Left lobe of liver (tissue), 2 donors: ENCODE measurements around the gene NCR2. TPM values are rescaled to one million over a fixed set of nuclear protein-coding genes. Genes with fewer than 3 reads are reported as not detected.

Experiments
- ATAC-seq: fragments of 200-7000 bp; cut with Tn5 transposase; one replicate; pipeline ENCODE4 v1.9.1; 2020; ENCODE audit warnings: mild to moderate bottlenecking, moderate library complexity
- DNase-seq: peaks from one replicate; pipeline ENCODE4 v3.0.0-alpha.2; 2020; ENCODE audit warnings: low spot score
- total RNA-seq: library from RNA; stranded (reverse); gene quantifications from one replicate; pipeline ENCODE4 v1.2.1, GENCODE V29; 2021
- donor health status: DM: no; HTN: no; CAD: no; lungs with moderate emphysema.
- donor health status: DM: no; HTN: yes; CAD: no.

Gene NCR2
- total RNA-seq, 1 donor from 2014 or later = not detected

DNA sequence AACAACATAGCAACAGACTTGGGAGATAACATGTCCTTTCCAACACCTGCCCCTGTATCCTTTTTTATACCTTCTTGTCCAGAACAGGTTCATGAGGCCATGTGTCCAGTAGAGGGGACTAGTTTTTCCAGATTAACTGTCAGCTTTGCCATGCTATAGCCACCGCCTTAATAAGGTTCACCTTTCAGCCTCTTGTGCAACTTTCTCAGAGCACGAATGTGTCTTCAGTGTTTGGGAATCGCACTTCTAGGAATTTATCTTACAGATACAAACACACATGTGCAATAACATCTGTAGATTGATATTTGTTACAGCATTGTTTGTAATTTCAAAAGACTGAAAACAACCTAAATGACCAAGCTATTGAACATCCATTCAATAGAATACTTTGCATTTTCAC lies 21.4 kb downstream of the NCR2 start:
- ATAC-seq (no peak), DNase-seq (no peak)

DNA sequence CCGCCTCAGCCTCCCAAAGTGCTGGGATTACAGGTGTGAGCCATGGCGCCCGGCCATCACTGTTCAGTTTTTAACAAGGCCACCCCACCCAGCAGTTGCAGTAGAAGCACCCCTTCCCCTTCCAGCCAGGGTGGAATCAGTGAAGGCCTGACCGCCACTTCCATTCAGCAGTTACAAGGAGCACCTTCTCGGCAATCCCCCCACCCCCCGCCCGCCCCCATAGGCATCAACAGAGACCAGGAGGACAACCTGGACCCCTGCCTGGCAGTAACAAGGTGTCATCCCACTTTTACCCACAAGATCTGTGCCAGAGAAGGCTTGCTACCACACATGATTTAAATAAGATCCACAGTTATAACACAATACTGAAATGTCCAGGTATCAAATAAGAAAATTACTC lies 23.1 kb downstream of the NCR2 start:
- no peak for DNase-seq
- no peak for ATAC-seq

DNA sequence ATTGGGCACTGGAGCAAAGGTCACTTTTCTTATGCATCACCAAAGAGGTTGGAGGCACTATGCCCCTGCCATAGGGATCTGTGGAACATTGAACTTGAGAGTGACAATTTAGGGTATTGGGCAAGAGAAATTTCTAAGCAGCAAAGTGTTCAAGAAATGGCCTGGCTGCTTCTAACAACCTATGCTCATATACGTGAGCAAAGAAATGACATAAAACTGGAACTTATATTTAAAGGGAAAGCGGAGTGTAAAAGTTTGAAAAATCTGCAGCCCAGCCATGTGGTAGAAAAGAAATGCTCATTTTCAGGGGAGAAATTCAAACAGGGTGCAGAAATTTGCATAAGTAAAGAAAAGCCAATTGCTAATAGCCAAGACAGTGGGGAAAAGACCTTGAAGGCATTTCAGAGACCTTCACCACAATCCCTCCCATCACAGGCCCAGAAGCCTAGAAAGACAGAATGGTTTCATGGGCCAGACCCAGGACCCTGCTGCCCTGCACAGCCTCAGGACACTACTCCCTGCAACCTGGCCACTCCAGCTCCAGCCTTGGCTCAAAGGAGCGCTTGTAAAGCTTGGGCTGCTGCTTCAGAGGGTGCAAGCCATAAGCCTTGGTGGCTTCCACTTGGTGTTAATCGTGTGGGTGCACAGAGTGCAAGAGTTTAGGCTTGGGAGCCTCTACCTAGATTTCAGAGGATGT lies 24.4 kb downstream of the NCR2 start:
- no peak for DNase-seq
- no peak for ATAC-seq

DNA sequence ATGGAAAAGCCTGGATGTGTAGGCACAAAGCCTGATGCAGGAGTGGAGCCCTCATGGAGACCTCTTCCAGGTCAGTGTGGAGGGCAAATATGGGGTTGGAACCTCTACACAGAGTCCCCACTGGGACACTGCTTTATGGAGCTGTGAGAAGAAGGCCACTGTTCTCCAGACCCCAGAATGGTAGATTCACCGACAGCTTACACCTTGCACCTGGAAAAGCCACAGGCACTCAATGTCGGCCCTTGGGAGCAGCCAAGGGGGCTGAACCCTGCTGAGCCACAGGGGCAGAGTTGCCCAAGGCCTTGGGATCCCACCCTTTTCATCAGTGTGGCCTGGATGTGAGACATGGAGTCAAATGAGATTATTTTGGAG lies 24.9 kb downstream of the NCR2 start:
- ATAC-seq = no peak
- no peak for DNase-seq

DNA sequence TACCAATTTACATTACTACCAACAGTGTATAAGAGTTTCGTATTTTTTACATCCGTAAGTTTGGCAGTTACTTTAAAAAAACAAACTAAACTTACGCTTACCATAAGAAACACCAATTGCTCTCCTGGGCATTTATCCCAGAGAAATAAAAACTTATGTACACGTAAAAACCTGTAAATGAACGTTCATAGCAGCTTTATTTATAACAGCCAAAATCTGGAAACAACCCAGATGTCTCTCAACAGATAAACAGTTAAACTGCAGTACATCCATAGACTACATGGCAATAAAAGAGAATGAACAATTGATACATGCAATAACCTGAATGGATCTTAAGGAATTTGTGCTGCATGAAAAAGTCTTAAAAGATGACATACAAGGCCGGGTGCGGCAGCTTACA lies 30.7 kb downstream of the NCR2 start:
- ATAC-seq (no peak), DNase-seq (no peak)

DNA sequence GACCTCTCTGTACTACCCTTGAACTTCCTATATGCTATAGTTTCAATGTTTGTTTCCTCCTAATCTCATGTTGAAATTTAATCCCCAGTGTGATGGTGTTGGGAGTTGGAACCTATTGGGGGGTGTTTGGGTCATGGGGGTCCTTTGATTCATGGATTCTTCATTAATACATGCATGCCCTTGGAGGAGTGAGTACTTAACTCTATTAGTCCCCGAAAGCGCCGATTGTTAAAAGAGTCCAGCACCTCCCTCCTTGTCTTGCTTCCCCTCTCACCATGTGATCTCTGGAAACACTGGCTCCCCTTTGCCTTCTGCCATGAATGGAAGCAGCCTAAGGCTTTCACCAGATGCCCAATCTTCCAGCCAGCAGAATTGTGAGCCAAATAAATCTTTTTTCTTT lies 31.7 kb downstream of the NCR2 start:
- ATAC-seq = no peak
- DNase-seq = no peak

DNA sequence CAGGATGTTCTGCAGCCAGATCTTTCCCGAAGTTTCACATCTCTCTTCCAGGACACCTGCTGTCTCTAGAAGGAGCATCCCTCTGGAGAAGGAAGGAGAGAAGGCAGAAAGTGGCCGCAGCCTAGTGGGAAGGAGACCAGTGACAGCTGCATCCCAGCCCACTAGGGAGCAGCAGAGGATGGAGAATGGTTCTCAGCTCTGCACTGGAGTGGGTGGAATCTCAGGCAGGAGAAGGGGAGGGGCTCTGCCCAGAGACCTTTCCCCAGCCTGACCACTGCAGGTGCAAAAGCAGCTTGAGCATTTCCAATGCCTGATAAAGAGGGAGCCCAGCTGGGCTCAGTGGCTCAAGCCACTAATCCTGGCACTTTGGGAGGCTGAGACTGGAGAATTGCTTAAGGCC lies 32.3 kb downstream of the NCR2 start:
- ATAC-seq (peak; percentile 72), DNase-seq (no peak)

DNA sequence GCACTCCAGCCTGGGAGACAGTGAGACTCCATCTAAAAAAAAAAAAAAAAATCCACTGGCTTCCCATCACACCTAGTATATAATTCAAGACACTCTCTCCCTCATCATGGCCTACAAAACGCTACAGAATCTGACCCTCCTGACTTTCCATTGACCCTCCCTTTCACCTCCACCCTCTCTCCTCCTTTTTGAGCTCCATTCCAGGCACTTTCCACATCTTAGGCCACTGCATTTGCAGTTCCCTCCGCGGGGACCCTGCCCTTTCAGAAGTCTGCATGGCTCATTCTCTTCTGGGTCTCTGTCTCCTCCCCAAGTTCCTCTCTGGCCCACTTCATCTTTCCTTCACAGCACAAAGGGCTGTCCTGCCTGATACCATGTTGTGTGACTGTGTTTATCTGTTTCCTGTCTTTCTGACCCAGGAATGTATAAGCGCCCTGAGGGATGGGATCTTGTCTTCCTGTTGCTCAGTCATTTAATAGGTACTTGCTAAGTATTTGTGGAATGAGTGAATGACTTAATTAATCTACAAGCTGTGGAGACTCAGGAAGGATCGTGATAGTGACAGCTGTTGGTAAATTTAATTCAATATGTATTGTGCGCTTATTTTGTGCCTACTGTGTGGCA lies 35.2 kb downstream of the NCR2 start:
- DNase-seq = no peak
- no peak for ATAC-seq

DNA sequence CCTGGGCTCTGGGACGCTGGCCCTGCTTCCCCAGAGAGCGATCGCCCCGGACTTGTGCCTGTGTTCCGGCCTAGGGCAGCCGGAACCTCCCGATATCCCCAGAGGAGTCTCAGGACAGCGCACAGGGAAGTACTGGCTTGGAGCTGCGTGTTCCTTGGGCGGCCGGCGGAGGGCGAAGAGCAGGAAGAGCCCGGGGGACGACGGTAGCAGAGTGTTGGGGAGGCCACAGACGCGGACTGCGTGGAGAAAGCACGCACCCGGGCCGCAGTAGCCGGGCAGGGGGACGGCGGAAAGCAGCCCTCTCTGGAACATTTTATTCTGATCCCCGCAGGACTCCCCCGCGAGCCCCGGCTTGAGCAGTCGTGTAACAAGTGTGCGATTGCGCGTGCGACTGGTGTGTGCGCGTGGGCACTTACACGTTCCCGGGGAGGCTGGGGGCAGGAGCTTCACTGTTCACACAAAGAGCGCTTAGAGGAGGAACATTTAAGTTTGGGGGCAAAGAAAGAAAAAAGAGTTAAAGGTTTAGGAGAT lies 36.1 kb downstream of the NCR2 start:
- ATAC-seq (no peak), DNase-seq (no peak)

DNA sequence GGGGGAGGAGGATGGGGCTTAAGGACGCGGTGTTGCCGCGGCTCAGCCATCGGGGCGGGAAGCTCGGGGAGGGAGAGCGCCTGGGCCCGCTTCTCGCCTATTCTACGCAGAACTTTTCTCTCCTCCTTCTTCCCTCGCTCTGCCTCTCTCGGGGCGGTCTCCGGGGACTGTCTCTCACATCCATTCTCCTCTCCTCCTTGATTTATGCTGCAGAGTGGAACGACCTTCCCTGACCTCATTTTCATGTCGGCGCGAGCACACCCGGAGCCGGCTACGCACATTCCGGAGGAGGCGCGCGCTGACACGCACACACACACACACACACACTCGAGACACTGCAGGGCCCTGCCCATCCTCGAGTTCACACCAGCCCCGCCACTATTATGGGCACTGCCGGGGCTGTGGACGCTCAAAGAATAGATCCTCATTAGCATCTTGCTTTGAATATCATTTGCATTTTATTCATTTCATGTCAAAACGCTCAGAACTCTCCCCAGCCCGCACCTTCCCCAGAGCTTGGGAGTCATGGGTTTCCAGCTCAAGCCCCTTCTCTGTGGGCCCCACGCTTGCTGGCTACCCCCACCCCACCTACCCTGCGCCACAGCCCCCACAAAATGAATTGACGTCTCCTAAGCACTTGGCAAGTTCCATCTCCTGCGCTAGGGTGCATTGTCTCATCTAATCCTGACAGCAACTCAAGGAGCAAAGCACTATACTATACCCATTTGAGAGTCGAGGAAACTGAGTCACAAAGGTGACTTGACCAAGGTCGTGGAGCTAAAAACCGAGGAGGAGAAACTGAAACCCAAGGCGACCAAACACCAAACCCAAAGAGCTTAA lies 36.8 kb downstream of the NCR2 start:
- no peak for ATAC-seq
- no peak for DNase-seq

DNA sequence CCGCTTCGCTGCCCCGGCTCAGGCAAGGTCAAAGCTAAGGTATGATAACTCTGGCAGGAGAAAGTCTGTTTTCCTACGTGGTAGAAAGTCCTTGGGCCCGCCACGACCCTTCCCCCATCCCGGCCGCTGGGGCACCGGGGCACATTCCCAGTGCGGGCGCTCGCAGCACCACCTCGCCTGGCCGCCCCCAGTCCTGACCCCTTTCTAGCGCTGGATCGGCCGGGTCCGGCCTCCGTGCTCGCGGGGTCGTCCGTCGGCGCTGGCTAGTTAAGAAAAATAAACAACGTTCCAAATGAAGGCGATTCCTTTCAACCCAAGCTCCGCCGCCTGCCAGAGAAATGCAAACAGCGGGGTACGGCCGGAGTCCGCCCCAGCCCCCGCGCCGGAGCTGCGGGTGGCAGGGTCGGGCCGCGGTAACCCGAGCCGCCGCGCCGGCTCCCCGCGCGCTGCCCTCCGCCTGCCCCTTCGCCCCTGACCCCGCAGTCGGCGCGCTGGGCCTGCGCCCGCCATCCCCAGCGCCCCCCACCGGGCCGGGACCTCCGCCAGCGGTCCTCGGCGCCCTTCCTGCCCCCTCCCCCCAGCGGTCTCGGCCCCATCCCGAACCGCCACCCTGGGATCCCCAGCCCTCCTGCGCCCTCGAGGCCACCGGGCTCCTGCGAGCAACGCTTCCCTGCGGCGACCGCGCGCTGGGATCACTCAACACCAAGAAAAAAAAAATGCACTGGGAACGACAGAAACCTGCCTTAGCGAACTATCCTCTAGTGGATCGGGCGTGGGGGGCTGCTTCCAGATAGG lies 37.6 kb downstream of the NCR2 start:
- no peak for DNase-seq
- no peak for ATAC-seq

DNA sequence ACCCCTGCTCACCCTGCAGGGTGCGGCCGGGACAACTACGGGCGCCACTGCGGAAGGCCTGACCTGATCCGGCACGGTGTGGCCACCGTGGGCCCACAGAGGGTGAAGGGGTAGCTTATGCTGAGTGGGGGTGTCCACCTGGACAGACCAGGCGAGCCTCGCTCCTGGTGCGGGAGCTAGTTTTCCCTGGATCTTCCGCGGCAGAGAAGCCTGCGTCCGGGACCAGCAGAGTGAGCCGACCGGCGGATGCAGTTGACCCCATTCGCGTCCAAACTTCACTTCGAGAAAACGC lies 38.2 kb downstream of the NCR2 start:
- DNase-seq (no peak), ATAC-seq (no peak)

DNA sequence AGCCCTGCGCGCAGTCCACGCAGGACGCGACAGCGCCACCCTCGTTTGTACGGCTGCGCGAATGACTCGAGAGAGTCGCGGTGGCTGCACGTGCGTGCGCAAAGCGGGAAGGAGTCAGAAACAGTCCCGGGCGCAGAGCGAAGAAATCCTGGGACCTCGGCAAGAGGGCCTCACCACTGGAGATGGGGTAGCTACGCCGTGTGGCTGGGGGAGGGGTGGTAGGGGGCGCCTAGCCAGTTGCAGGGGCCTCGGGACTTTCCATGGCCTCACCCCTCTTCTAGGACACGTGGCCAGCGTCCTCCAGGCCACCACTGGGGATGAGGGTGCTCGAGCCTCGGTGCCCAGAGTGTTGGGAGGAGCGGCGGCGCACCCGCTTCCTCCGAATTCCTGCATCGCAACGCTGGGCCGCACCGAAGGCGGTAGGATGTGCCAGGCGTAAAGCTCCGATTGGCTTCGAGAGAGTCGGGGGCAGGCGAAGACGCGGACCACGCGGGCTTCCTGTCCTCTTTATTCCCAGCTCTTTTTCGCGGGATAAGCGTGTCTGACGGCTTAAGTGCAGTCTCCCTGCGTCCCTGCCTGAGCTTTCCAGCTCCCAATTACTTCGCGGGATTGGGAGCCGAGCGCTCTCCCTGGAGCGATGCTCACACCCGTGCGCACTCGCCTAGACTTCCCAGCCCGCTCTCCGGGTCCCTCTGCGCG lies 38.7 kb downstream of the NCR2 start:
- no peak for ATAC-seq
- no peak for DNase-seq

DNA sequence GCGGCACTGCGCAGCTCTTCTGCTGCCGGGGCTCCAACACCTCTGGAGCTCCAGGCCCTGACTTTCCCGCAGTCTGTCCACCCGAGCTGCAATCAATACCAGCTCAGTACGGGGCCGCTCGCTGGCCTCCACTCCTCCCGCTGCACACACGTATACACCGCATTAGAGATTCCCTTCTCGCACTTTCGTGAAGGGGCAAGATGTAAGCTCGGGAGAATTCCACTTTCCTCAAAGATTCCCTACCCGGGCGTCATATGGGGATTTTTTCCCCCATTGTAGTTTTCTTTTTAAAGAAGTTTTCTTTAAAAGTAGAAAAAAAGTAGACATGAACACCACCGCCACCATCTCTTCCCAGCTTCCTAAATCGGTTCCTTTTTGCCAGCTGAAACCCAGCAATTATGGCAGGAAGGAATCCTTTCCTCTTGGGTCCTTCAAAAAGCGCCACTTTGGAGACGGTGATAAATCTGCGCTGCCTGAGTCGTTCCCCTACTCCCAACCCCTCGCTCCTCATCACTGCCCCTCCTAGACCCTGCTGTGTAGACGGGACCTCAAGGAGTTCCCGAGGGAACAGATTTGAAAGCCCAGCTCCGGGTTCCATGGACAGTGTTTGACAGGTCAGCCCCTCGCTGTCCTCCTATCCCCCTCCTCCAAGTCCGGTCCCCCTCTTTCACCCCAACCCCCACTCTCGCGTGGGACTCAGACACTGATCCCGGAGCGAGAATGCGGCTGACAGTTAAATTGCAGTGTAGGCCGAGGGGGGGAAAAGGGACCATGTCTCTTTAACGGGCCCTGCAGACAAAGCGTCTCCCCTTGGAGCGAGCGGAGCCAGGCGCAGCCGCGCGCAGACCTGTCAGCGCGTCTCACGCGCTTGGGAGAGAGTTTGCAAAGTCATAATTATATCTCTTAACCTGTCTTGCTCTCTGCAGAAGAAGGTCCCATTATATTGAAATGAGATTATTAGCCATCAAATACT lies 39.5 kb downstream of the NCR2 start:
- no peak for DNase-seq
- no peak for ATAC-seq

DNA sequence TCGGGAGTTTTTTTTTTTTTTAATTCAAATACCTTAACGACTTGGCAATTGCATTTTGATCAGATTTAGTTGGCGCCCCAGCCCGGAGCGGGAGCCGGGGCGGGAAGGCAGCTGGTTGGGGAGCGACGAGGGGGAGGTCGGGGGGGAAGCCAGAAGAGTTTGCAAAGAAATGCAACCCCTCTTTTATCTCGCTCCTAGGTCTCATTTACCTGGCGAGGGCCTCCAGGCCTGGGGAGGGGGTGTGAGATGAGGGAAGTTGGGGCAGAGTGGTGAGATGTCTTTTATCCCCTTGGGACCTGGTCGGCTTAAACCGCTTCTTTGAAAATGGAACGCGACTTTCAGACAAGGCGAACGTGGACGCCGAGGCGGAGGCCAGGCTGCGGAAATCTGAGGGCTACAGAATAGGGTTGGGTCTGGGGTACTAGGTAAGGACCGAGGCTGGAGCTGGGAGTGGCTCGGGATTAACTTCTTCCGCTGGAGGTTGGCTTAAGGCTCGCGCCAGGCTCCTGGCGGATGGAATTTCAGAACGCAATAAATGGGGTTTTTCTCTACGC lies 40.3 kb downstream of the NCR2 start:
- ATAC-seq (no peak), DNase-seq (no peak)

DNA sequence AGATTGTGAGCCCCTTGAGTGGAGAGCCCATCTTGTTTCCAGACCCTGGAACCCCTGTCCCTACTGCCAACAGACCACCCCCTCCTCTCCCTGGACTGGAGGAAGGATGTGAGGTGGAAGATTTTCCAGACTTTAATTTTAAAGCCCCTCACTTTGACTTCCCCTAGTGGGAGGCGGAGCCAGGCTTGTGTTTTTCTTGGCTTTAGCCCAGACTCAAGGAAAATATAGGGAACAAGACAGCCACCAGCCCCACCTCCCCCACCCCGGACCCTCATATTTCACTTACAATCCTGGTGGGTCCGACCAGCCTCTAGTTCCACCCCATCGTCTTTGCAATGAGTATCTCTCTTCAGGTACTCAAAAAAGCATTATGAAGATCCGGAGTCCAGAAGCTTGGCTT lies 40.8 kb downstream of the NCR2 start:
- ATAC-seq (no peak), DNase-seq (no peak)

DNA sequence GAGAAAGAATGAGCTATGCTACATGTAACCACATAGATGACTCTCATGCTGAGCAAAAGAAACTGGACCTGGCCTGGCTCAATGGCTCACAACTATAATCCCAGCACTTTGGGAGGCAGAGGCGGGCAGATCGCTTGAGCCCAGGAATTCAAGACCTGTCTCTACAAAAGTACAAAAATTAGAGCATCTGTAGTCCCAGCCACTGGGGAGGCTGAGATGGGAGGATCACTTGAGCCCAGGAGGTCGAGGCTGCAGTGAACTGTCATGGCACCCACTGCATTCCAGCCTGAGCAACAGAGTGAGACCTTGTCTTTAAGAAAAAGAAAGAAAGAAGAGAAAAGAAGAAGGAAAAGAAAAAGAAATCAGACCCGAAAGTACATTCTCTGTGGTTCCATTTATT lies 41.7 kb downstream of the NCR2 start:
- ATAC-seq (no peak), DNase-seq (no peak)

DNA sequence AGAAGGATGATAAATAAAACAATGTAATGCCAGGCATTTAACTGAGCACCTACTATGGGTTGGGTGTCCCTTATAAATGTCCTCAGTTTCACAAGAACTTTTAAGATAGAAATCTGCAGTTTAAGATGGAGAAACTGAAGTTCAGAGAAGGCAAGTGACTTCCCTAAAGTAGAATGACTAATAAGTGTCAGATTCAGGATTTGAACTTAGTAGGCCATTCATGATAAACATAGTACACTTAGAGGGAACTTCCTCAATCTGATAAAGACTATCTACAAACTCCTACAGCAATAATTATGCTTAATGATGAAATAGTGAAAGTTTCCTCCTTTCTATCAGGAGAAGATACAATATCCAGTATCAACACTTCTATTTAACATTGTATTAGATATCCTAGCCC lies 43.9 kb downstream of the NCR2 start:
- DNase-seq = no peak
- no peak for ATAC-seq

DNA sequence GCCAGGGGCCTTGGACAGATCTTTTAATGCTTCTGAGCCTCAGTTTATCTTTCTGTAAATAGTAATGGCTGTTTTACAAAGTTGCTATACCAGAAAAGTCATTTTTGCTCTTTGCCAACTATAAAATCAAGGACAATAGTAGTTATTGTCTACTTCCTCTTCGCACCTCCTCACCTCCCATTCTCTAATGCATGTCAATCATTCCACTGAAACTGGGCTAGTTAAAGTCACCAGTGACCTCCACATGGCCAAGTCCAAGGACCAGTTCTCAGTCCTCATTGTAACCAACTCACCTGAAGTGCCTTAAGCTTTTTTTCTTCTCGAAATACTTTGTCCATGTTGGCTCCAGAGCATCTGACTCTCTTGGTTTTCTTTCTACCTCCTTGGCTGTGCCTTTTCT lies 51.2 kb downstream of the NCR2 start:
- ATAC-seq (no peak), DNase-seq (no peak)
